Measurements from ENCODE around the gene CDK5RAP2. TPM values are rescaled to one million over a fixed set of nuclear protein-coding genes. Genes with fewer than 3 reads are reported as not detected.
A peak's percentile ranks its signal among the peaks of the same experiment; 100 is the strongest.

The CDK5RAP2 gene
- total and polyA plus RNA-seq, 10 donors, result 19.5 to 93.7 (median 61.9) TPM

- no peak for DNase-seq
- no peak overlapping the region for H3K4me3 ChIP-seq
- 84 to 98% (median 93%) methylated on average over 4 of the region's 4 CpGs for WGBS, 5 donors
- peaks cover 0 to 100% (median 62%) of the 10 kb centered on the region in 6 donors for H3K36me3 ChIP-seq
- intact Hi-C loops (cut with DNase I; ENCODE audit: low total_unique reads), result no loop called here
- TF ChIP-seq CTCF (IDR thresholded peaks at IDR 0.05 in 8 of 11, conservative IDR thresholded peaks at IDR 0.05 in 3 of 11) (no peak), POLR2AphosphoS5 (IDR thresholded peaks at IDR 0.05) (no peak), POLR2A (IDR thresholded peaks at IDR 0.05) (no peak)
- no peaks in the 10 kb centered on the region for H3K27me3 ChIP-seq (replicated peaks in 1 of 7)
- no peak overlapping the region for H3K27ac ChIP-seq
- H3K9me3 ChIP-seq, result no peaks in the 10 kb centered on the region
- H3K4me1 ChIP-seq, result peaks cover 0 to 21% (median 0%) of the 10 kb centered on the region in 6 donors
Observed at GRCh38 chr9:120486347-120486746, 93.6 kb downstream of the CDK5RAP2 start.

DNA sequence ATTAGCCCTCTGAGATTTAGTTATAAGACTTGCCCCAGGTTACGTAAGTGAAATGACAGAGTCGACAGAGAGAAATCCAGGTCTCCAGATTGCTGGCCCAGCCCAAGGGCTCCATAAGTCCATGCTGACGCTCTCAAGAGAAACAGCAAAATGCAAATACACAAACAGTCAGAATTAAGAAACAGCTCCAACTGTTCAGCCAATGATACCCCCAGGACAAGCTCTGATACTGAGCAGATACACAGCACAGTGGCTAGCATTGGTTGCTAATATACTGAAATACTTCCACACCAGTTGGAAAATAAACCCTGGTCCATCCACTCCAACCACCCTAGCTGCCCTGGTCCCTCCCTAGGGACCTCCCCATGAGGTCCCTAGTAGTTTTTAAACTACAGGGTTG is 94.2 kb downstream of the CDK5RAP2 start:
- Histone ChIP-seq H3K27ac (no peak overlapping the region), H3K4me3 (no peak overlapping the region), H3K4me1 (peaks cover 0 to 15% (median 0%) of the 10 kb centered on the region in 6 donors), H3K9me3 (no peaks in the 10 kb centered on the region), H3K27me3 (replicated peaks in 1 of 7) (no peaks in the 10 kb centered on the region), H3K36me3 (peaks cover 0 to 98% (median 60%) of the 10 kb centered on the region in 6 donors)
- 93 to 100% (median 97%) methylated on average over 3 of the region's 3 CpGs for WGBS, 5 donors
- TF ChIP-seq CTCF (IDR thresholded peaks at IDR 0.05 in 8 of 11, conservative IDR thresholded peaks at IDR 0.05 in 3 of 11), result no peak
- intact Hi-C loops (cut with DNase I; ENCODE audit: low total_unique reads), result no loop called here
- DNase-seq, result no peak

DNA sequence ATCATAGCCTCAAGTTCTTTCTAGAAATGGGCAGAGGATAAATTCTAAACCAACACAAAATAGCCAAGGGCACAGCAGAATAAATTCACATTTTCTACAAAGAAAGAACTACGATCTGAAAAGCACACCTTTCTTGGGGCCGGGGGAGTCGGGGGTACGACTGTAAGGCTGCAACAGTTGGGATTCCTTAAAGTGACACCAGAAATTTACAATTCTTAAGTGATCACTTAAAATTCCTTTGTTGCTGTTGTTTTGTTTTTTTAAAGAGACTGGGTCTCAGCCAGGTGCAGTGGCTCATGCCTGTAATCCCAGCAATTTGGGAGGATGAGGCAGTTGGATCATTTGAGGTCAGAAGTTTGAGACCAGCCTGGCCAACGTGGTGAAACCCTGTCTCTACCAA is 95.8 kb downstream of the CDK5RAP2 start:
- intact Hi-C loops (cut with DNase I; ENCODE audit: low total_unique reads), result no loop called here
- Histone ChIP-seq H3K36me3 (peaks cover 0 to 93% (median 50%) of the 10 kb centered on the region in 6 donors), H3K4me1 (peaks cover 0 to 14% (median 0%) of the 10 kb centered on the region in 6 donors), H3K27me3 (replicated peaks in 1 of 7) (no peaks in the 10 kb centered on the region), H3K9me3 (no peaks in the 10 kb centered on the region), H3K4me3 (no peak overlapping the region), H3K27ac (no peak overlapping the region)
- no peak for DNase-seq
- TF ChIP-seq POLR2AphosphoS5 (IDR thresholded peaks at IDR 0.05) (no peak), POLR2A (IDR thresholded peaks at IDR 0.05) (no peak), CTCF (IDR thresholded peaks at IDR 0.05 in 8 of 11, conservative IDR thresholded peaks at IDR 0.05 in 3 of 11) (no peak)
- 93 to 98% (median 95%) methylated on average over 5 of the region's 5 CpGs for WGBS, 5 donors

DNA sequence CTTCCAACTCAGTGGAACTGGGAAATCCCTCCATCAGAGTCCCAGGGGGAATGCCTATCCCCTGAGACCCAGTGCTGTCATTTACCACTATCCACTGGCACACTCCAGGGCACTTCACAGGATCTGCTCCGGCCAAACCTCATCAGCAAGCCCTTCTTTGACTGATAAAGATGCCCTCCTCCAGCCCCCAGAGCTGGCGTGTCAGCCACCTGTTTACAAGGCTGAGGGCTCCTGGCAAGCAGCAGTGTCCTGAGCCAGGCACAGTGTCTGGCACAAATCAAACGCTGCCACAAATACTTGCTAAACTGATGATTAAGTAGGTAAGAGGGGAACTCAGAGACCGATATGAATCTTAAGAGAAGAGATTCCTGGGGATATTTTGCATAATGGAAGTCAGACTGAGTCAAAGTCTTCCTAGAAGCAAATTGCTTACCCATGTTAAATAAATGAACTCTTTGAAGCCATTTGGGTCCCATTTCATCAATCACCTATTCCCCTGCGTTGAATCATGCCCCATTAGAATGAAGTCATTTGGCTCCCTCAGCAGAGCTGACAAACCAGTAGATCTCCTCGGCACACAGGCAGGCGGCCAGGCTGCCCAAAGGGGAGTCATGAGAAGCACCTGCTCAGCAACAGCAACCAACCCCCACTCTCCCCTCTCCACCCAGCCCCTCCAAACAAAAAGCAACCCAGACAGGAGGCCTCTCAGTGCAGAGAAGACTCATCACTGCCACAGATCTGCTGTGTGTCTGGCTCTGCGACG is 97.4 kb downstream of the CDK5RAP2 start:
- intact Hi-C loops (cut with DNase I; ENCODE audit: low total_unique reads), result no loop called here

More for the DNA sequence above, 97.4 kb downstream of the CDK5RAP2 start:
- Histone ChIP-seq H3K27ac (peak overlapping the region in 1 of 8 donors; percentile 17), H3K4me3 (no peak overlapping the region), H3K4me1 (peaks cover 0 to 22% (median 0%) of the 10 kb centered on the region in 6 donors), H3K36me3 (peaks cover 0 to 90% (median 41%) of the 10 kb centered on the region in 6 donors), H3K9me3 (no peaks in the 10 kb centered on the region), H3K27me3 (replicated peaks in 1 of 7) (no peaks in the 10 kb centered on the region)
- DNase-seq, result no peak
- TF ChIP-seq CTCF (IDR thresholded peaks at IDR 0.05 in 8 of 11, conservative IDR thresholded peaks at IDR 0.05 in 3 of 11) (no peak), POLR2A (IDR thresholded peaks at IDR 0.05) (no peak), POLR2AphosphoS5 (IDR thresholded peaks at IDR 0.05) (no peak)
- WGBS, 5 donors, result 89 to 97% (median 95%) methylated on average over 9 of the region's 9 CpGs

Measured in spleen (tissue), 11 donors.